Smooth muscle cell (in vitro differentiated cells): ENCODE data around the gene GPATCH8. TPM values are rescaled to one million over a fixed set of nuclear protein-coding genes. Genes with fewer than 3 reads are reported as not detected.

Source experiments
- DNase-seq: peaks from one replicate; lab custom pipeline; 2025; ENCODE audit not compliant: unreplicated experiment; lab: John Stamatoyannopoulos, UW
- H2AFZ ChIP-seq: fragments of 200-600 bp; sonication (generic); 2 replicates; pipeline ENCODE4 v1.6.0; 2016; ENCODE audit warnings: antibody characterized with exemption, low read depth, mild to moderate bottlenecking
- H3F3A ChIP-seq: fragments of 200-600 bp; sonication (generic); 2 replicates; pipeline ENCODE4 v1.6.0; 2017; ENCODE audit warnings: antibody characterized with exemption, low read depth
- H3K27ac ChIP-seq: fragments of 200-600 bp; sonication (generic); 2 replicates; pipeline ENCODE4 v1.5.1; 2016; ENCODE audit warnings: low read depth, mild to moderate bottlenecking
- H3K27me3 ChIP-seq: fragments of 200-600 bp; sonication (generic); 2 replicates; pipeline ENCODE4 v1.6.1; 2016; ENCODE audit warnings: low read depth, mild to moderate bottlenecking
- H3K36me3 ChIP-seq: fragments of 200-600 bp; sonication (generic); 2 replicates; pipeline ENCODE4 v1.5.1; 2016; ENCODE audit warnings: low read depth
- H3K4me1 ChIP-seq: fragments of 200-600 bp; sonication (generic); 2 replicates; pipeline ENCODE4 v1.5.1; 2016; ENCODE audit warnings: low read depth
- H3K4me2 ChIP-seq: fragments of 200-600 bp; sonication (generic); 2 replicates; pipeline ENCODE4 v1.6.0; 2016; ENCODE audit warnings: mild to moderate bottlenecking
- H3K4me3 ChIP-seq: fragments of 200-600 bp; sonication (generic); 2 replicates; pipeline ENCODE4 v1.5.1; 2016; ENCODE audit warnings: mild to moderate bottlenecking
- H3K79me2 ChIP-seq: fragments of 200-600 bp; sonication (generic); 2 replicates; pipeline ENCODE4 v1.6.0; 2016; ENCODE audit warnings: low read depth, mild to moderate bottlenecking
- H3K9ac ChIP-seq: fragments of 200-600 bp; sonication (generic); 2 replicates; pipeline ENCODE4 v1.6.0; 2016; ENCODE audit warnings: low read depth
- H3K9me3 ChIP-seq: fragments of 200-600 bp; sonication (generic); replicated peaks from 2 replicates; pipeline ENCODE4 v1.5.1; 2016; ENCODE audit warnings: low read depth
- H4K20me1 ChIP-seq: fragments of 200-600 bp; sonication (generic); 2 replicates; pipeline ENCODE4 v1.6.0; 2016; ENCODE audit warnings: low read depth
- CTCF ChIP-seq: fragments of 200-600 bp; sonication (generic); IDR thresholded peaks from 2 replicates; pipeline ENCODE4 v1.5.1; 2017; ENCODE audit warnings: borderline replicate concordance, mild to moderate bottlenecking, antibody characterized with exemption; ENCODE audit not compliant: insufficient read depth, poor library complexity, severe bottlenecking
- WGBS: methylation state at CpG from one replicate; pipeline ENCODE4 v1.1.7; 2016; ENCODE audit warnings: low lambda C conversion rate; 5-methylcytosine and 5-hydroxymethylcytosine counted together
- polyA plus RNA-seq: library from polyadenylated mRNA; unstranded; fragments of >200 nt; fragmentation: Nextera tagmentation; extraction: Ambion mirVana; gene quantifications from 2 replicates; pipeline ENCODE4 v1.2.1, GENCODE V29; 2016
- total RNA-seq: library from RNA; depleted of rRNA; stranded (reverse); fragments of >200 nt; gene quantifications from 2 replicates; pipeline ENCODE4 v1.2.3, GENCODE V29; 2014

GPATCH8 gene
- total and polyA plus RNA-seq, 2 experiments from 2014 or later: 17.6 to 25.0 TPM

GRCh38 chr17:44384823-44385286 lies 118.4 kb downstream of the GPATCH8 start:
- no peak for DNase-seq
- no peak overlapping the region for H3K9ac ChIP-seq
- H3K4me1 ChIP-seq: no peaks in the 10 kb centered on the region
- peaks cover 13% of the 10 kb centered on the region for H3K27me3 ChIP-seq
- H3K79me2 ChIP-seq: no peaks in the 10 kb centered on the region
- H3F3A ChIP-seq: no peaks in the 10 kb centered on the region
- H3K9me3 ChIP-seq: no peaks in the 10 kb centered on the region
- peak overlapping the region; percentile 98 for H3K4me2 ChIP-seq
- H4K20me1 ChIP-seq: no peaks in the 10 kb centered on the region
- H3K27ac ChIP-seq: no peak overlapping the region
- no peak for TF ChIP-seq CTCF
- 4% methylated on average over 26 of the region's 26 CpGs for WGBS
- H2AFZ ChIP-seq: peak overlapping the region; percentile 62
- peak overlapping the region; percentile 71 for H3K4me3 ChIP-seq
- no peaks in the 10 kb centered on the region for H3K36me3 ChIP-seq

- no peaks in the 10 kb centered on the region for H3K9me3 ChIP-seq
- WGBS: 26% methylated on average over 27 of the region's 29 CpGs
- H2AFZ ChIP-seq: peak overlapping the region; percentile 62
- peak overlapping the region; percentile 98 for H3K4me2 ChIP-seq
- TF ChIP-seq CTCF: no peak
- H3K27ac ChIP-seq: no peak overlapping the region
- no peaks in the 10 kb centered on the region for H3F3A ChIP-seq
- H3K4me1 ChIP-seq: no peaks in the 10 kb centered on the region
- peak overlapping the region; percentile 71 for H3K4me3 ChIP-seq
- no peaks in the 10 kb centered on the region for H4K20me1 ChIP-seq
- peaks cover 13% of the 10 kb centered on the region for H3K27me3 ChIP-seq
- no peaks in the 10 kb centered on the region for H3K36me3 ChIP-seq
- DNase-seq: no peak
- H3K9ac ChIP-seq: no peak overlapping the region
- H3K79me2 ChIP-seq: no peaks in the 10 kb centered on the region
Measured at GRCh38 chr17:44384281-44384822, 118.9 kb downstream of the GPATCH8 start.

DNA sequence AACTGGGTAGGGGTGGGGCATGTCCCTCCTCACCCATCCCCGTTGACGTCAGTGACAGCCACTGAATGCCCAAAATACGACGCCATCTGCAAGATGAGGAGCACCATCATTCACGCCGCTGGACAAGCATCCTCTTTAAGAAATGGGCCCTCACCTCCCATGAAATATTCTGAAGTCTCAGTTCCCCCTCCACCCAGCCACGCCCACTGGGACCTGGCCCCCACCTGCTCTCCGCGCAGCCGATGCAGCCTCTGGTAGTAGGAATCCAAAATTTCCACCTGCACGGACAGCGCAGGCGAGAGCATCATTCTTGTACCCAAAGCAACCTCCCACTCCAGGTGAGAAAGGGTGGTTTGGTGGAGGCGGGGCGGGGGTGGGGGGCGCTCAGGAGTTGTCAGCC lies 119.3 kb downstream of the GPATCH8 start:
- Histone ChIP-seq H3K27me3 (peaks cover 13% of the 10 kb centered on the region), H3K9me3 (no peaks in the 10 kb centered on the region), H3K4me2 (no peak overlapping the region), H3K79me2 (no peaks in the 10 kb centered on the region), H2AFZ (no peak overlapping the region), H4K20me1 (no peaks in the 10 kb centered on the region), H3K4me3 (no peak overlapping the region), H3K4me1 (no peaks in the 10 kb centered on the region), H3K9ac (no peak overlapping the region), H3K27ac (no peak overlapping the region), H3K36me3 (no peaks in the 10 kb centered on the region), H3F3A (no peaks in the 10 kb centered on the region)
- 79% methylated on average over 16 of the region's 16 CpGs for WGBS
- TF ChIP-seq CTCF: no peak
- DNase-seq: no peak

DNA sequence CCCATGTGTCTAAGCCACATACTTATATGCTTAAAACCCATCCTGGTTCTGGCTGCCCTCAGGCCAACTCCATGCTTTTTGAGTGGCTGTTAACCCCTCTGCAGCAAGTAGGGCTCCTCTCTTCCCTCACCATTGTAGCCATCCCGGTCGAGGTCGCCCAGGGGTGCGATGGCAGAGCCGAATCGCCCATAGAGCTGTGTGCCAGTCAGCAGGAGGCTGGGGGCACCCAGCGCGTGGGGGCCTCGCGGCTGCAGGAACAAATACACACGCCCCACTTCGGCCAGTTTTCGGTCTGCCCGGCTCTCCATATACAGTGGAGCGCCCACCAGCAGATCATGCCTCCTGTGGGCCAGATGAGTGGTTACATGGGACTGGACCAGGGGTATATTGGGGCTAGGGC lies 119.8 kb downstream of the GPATCH8 start:
- Histone ChIP-seq H3K9me3 (no peaks in the 10 kb centered on the region), H3K4me1 (no peaks in the 10 kb centered on the region), H4K20me1 (no peaks in the 10 kb centered on the region), H3K4me3 (no peak overlapping the region), H2AFZ (no peak overlapping the region), H3K79me2 (no peaks in the 10 kb centered on the region), H3K9ac (no peak overlapping the region), H3K27ac (no peak overlapping the region), H3K27me3 (peaks cover 13% of the 10 kb centered on the region), H3F3A (no peaks in the 10 kb centered on the region), H3K4me2 (no peak overlapping the region), H3K36me3 (no peaks in the 10 kb centered on the region)
- no peak for DNase-seq
- TF ChIP-seq CTCF: no peak
- WGBS: 94% methylated on average over 15 of the region's 15 CpGs
